ENCODE measurements around the gene MPPED2. TPM values are rescaled to one million over a fixed set of nuclear protein-coding genes. Genes with fewer than 3 reads are reported as not detected.

Gene MPPED2
- total and polyA plus RNA-seq, 2 donors (not counting 3 experiments of a cell fraction or from before 2014, with no cell fraction given), result not detected

GRCh38 chr11:30533445-30533947 lies 52.7 kb downstream of the MPPED2 start:
- H3K4me3 ChIP-seq (replicated peaks in 1 of 3; ENCODE audit: insufficient read depth in 1 of 3, low read depth in 1 of 3, low read length in 3 of 3), result no peak overlapping the region
- BruUV-seq (replicated peaks), result no TSS peak
- TF ChIP-seq MAX (IDR thresholded peaks at IDR 0.05; ENCODE audit: insufficient read depth, insufficient read length), result no peak
- no peak for TF ChIP-seq FOS (IDR thresholded peaks at IDR 0.05; ENCODE audit: borderline replicate concordance, insufficient read depth, low read length)
- no peak for TF ChIP-seq MYC (IDR thresholded peaks at IDR 0.05; ENCODE audit: low read depth, low read length)
- TF ChIP-seq EZH2 (IDR thresholded peaks at IDR 0.05; ENCODE audit: borderline replicate concordance, low read depth, low read length, severe bottlenecking), result no peak
- DNase-seq (ENCODE audit: low read depth, low spot score), result no peak
- no peaks in the 10 kb centered on the region for H3K79me2 ChIP-seq (ENCODE audit: control insufficient read depth, insufficient read depth, low read length)
- intact Hi-C loops (cut with micrococcal nuclease), result no loop called here
- no peak overlapping the region for H3K9ac ChIP-seq (replicated peaks; ENCODE audit: extremely low read depth, insufficient read depth, low read length)
- H3K9me1 ChIP-seq (replicated peaks; ENCODE audit: control insufficient read depth, extremely low read depth, insufficient read depth, low read length), result no peaks in the 10 kb centered on the region
- H3K27me3 ChIP-seq (ENCODE audit: control insufficient read depth in 2 of 2, insufficient read depth in 2 of 2, low read length in 2 of 2), result no peaks in the 10 kb centered on the region
- no peaks in the 10 kb centered on the region for H4K20me1 ChIP-seq (replicated peaks; ENCODE audit: control insufficient read depth, extremely low read depth, insufficient read depth, low read length)
- H3K27ac ChIP-seq (ENCODE audit: insufficient read depth, low read depth, low read length), result no peak overlapping the region
- no peak for FAIRE-seq
- H3K36me3 ChIP-seq (ENCODE audit: control insufficient read depth in 2 of 2, extremely low read depth in 1 of 2, insufficient read depth in 2 of 2, low read length in 2 of 2), result no peaks in the 10 kb centered on the region
- H3K4me1 ChIP-seq (ENCODE audit: control insufficient read depth, extremely low read depth, insufficient read depth, low read length), result no peaks in the 10 kb centered on the region
- dilution Hi-C loops (cut with MboI; ENCODE audit: extremely low pct_ligation_motif_present, low sequenced_read_pairs), result no loop called here
- no peak overlapping the region for H3K4me2 ChIP-seq (ENCODE audit: insufficient read depth, low read length)
- POLR2A ChIA-PET, result no interaction called here
- no peak overlapping the region for H2AFZ ChIP-seq (ENCODE audit: low read depth, low read length)
- H3K9me3 ChIP-seq (replicated peaks; ENCODE audit: control insufficient read depth, insufficient read depth, low read length), result no peaks in the 10 kb centered on the region
- CTCF ChIA-PET, result no interaction called here

GRCh38 chr11:30527566-30527965 lies 58.6 kb downstream of the MPPED2 start:
- H3K9me1 ChIP-seq (replicated peaks; ENCODE audit: control insufficient read depth, extremely low read depth, insufficient read depth, low read length), result no peaks in the 10 kb centered on the region
- no peaks in the 10 kb centered on the region for H4K20me1 ChIP-seq (replicated peaks; ENCODE audit: control insufficient read depth, extremely low read depth, insufficient read depth, low read length)
- no peak overlapping the region for H3K4me2 ChIP-seq (ENCODE audit: insufficient read depth, low read length)
- H3K4me3 ChIP-seq (replicated peaks in 1 of 3; ENCODE audit: insufficient read depth in 1 of 3, low read depth in 1 of 3, low read length in 3 of 3), result no peak overlapping the region
- no peaks in the 10 kb centered on the region for H3K27me3 ChIP-seq (ENCODE audit: control insufficient read depth in 2 of 2, insufficient read depth in 2 of 2, low read length in 2 of 2)
- no peak overlapping the region for H3K27ac ChIP-seq (ENCODE audit: insufficient read depth, low read depth, low read length)
- no peak overlapping the region for H3K9ac ChIP-seq (replicated peaks; ENCODE audit: extremely low read depth, insufficient read depth, low read length)
- no peak for TF ChIP-seq EZH2 (IDR thresholded peaks at IDR 0.05; ENCODE audit: borderline replicate concordance, low read depth, low read length, severe bottlenecking)
- H3K9me3 ChIP-seq (replicated peaks; ENCODE audit: control insufficient read depth, insufficient read depth, low read length), result no peaks in the 10 kb centered on the region
- H3K4me1 ChIP-seq (ENCODE audit: control insufficient read depth, extremely low read depth, insufficient read depth, low read length), result no peaks in the 10 kb centered on the region
- no peak for DNase-seq (ENCODE audit: low read depth, low spot score)
- CTCF ChIA-PET, result no interaction called here
- no TSS peak for BruUV-seq (replicated peaks)
- H2AFZ ChIP-seq (ENCODE audit: low read depth, low read length), result no peak overlapping the region
- intact Hi-C loops (cut with micrococcal nuclease), result no loop called here
- POLR2A ChIA-PET, result no interaction called here
- no peak for FAIRE-seq
- H3K79me2 ChIP-seq (ENCODE audit: control insufficient read depth, insufficient read depth, low read length), result no peaks in the 10 kb centered on the region
- dilution Hi-C loops (cut with MboI; ENCODE audit: extremely low pct_ligation_motif_present, low sequenced_read_pairs), result no loop called here
- H3K36me3 ChIP-seq (ENCODE audit: control insufficient read depth in 2 of 2, extremely low read depth in 1 of 2, insufficient read depth in 2 of 2, low read length in 2 of 2), result no peaks in the 10 kb centered on the region
